H1 (cell line): ENCODE results near the gene APOL6. TPM values are rescaled to one million over a fixed set of nuclear protein-coding genes. Genes with fewer than 3 reads are reported as not detected.

Experiments used
- CTCF ChIA-PET: fragments of 300-600 bp; sonication (Branson Sonifier 250); formaldehyde crosslinking; loops from one replicate; lab custom pipeline; 2021; ENCODE audit not compliant: partially characterized antibody; lab: Charles Lee
- POLR2A ChIA-PET: fragments of 300-600 bp; sonication (Branson Sonifier 250); formaldehyde crosslinking; loops from one replicate; lab custom pipeline; 2021; ENCODE audit warnings: inconsistent platforms; ENCODE audit not compliant: partially characterized antibody; lab: Charles Lee
- DNase-seq, 2 experiments: peaks; one replicate each; pipeline versions ENCODE4 v3.0.0 to v3.0.0-alpha.2; 2010 to 2022; ENCODE audit warnings: low spot score in 2 of 2, low read depth in 1 of 2, mixed read lengths in 1 of 2
- FAIRE-seq: peaks from 2 replicates; lab custom pipeline; 2011; peaks lifted over from hg19 to GRCh38; lab: Jason Lieb, UNC
- H2AFZ ChIP-seq: 2 replicates; pipeline ENCODE4 v1.8.1; 2012; ENCODE audit warnings: low read length, inconsistent platforms
- H2AK5ac ChIP-seq: 2 replicates; pipeline ENCODE4 v1.6.1; 2013; ENCODE audit warnings: low read depth, low read length
- H2BK120ac ChIP-seq: replicated peaks from 2 replicates; pipeline ENCODE3; 2013; ENCODE audit warnings: low read depth, low read length, inconsistent platforms
- H2BK12ac ChIP-seq: 2 replicates; pipeline ENCODE4 v1.6.1; 2013; ENCODE audit warnings: low read depth, low read length
- H2BK15ac ChIP-seq: 2 replicates; pipeline ENCODE4 v1.6.1; 2013; ENCODE audit warnings: low read length
- H2BK20ac ChIP-seq: 2 replicates; pipeline ENCODE4 v1.6.1; 2013; ENCODE audit warnings: low read length
- H2BK5ac ChIP-seq: 2 replicates; pipeline ENCODE4 v1.6.1; 2013; ENCODE audit warnings: low read depth, low read length
- H3K14ac ChIP-seq: 2 replicates; pipeline ENCODE4 v1.6.1; 2013; ENCODE audit warnings: inconsistent platforms; ENCODE audit not compliant: insufficient read length
- H3K18ac ChIP-seq: 2 replicates; pipeline ENCODE4 v1.6.1; 2013; ENCODE audit warnings: low read length; ENCODE audit errors: extremely low read depth
- H3K23ac ChIP-seq: 2 replicates; pipeline ENCODE4 v1.6.1; 2013; ENCODE audit warnings: inconsistent platforms; ENCODE audit not compliant: insufficient read length
- H3K23me2 ChIP-seq: 2 replicates; pipeline ENCODE4 v1.6.1; 2013; ENCODE audit warnings: low read depth, low read length
- H3K27ac ChIP-seq: 2 replicates; pipeline ENCODE4 v1.6.1; 2011; ENCODE audit warnings: low read depth, low read length, inconsistent platforms
- H3K27me3 ChIP-seq, 4 experiments: replicated peaks in 1 of 4; 1 replicate in 1 of 4; 2 replicates in 3 of 4; pipeline versions ENCODE4 v1.6.1 to v1.8.1; 2011 to 2013; ENCODE audit warnings: low read length in 3 of 4, mild to moderate bottlenecking in 3 of 4, inconsistent platforms in 2 of 4, mixed read lengths in 2 of 4, moderate library complexity in 1 of 4; ENCODE audit not compliant: control insufficient read depth in 3 of 4, insufficient read depth in 3 of 4; ENCODE audit errors: extremely low read depth in 1 of 4
- H3K36me3 ChIP-seq, 4 experiments: 2 replicates each; pipeline versions ENCODE4 v1.6.1 to v1.8.1; 2011 to 2013; ENCODE audit warnings: mild to moderate bottlenecking in 4 of 4, low read length in 3 of 4, moderate library complexity in 2 of 4, control low read depth in 1 of 4, inconsistent platforms in 1 of 4; ENCODE audit not compliant: insufficient read depth in 4 of 4, control insufficient read depth in 2 of 4
- H3K4ac ChIP-seq: replicated peaks from 2 replicates; pipeline ENCODE3; 2013; ENCODE audit warnings: low read length, low read depth, mixed read lengths, inconsistent platforms; ENCODE audit not compliant: insufficient read length
- H3K4me1 ChIP-seq, 4 experiments: replicated peaks in 1 of 4; 1 replicate in 1 of 4; 2 replicates in 3 of 4; pipeline versions ENCODE4 v1.6.1 to v1.8.1; 2011 to 2013; ENCODE audit warnings: low read length in 3 of 4, inconsistent platforms in 2 of 4, mixed read lengths in 1 of 4; ENCODE audit not compliant: insufficient read depth in 4 of 4, control insufficient read depth in 3 of 4
- H3K4me2 ChIP-seq, 2 experiments: 2 replicates each; pipeline versions ENCODE4 v1.6.1 to v1.8.1; 2011 to 2013; ENCODE audit warnings: low read depth in 2 of 2, low read length in 2 of 2, control low read depth in 1 of 2, inconsistent platforms in 1 of 2, mild to moderate bottlenecking in 1 of 2; ENCODE audit not compliant: insufficient read depth in 1 of 2
- H3K4me3 ChIP-seq, 4 experiments: fragments of 200-600, 300-600 bp in 1 of 4; sonication (generic), shearing (Covaris generic), sonication (Bioruptor Twin) in 1 of 4; 2 replicates each; pipeline versions ENCODE4 v1.5.1 to v1.8.1; 2011 to 2016; ENCODE audit warnings: low read length in 4 of 4, low read depth in 3 of 4, control low read depth in 2 of 4, inconsistent platforms in 2 of 4, mild to moderate bottlenecking in 2 of 4, mixed read lengths in 1 of 4, moderate library complexity in 1 of 4; ENCODE audit not compliant: insufficient read depth in 2 of 4; ENCODE audit errors: extremely low read depth in 1 of 4
- H3K56ac ChIP-seq: replicated peaks from 2 replicates; pipeline ENCODE3; 2013; ENCODE audit warnings: low read depth, mild to moderate bottlenecking, mixed read lengths, low read length, inconsistent platforms; ENCODE audit not compliant: insufficient read length
- H3K79me1 ChIP-seq: 2 replicates; pipeline ENCODE4 v1.6.1; 2013; ENCODE audit warnings: low read depth, low read length, control low read depth
- H3K79me2 ChIP-seq, 2 experiments: 2 replicates each; pipeline versions ENCODE4 v1.6.1 to v1.8.1; 2012 to 2013; ENCODE audit warnings: low read length in 2 of 2, mild to moderate bottlenecking in 2 of 2, inconsistent platforms in 1 of 2; ENCODE audit not compliant: insufficient read depth in 2 of 2, control insufficient read depth in 1 of 2
- H3K9ac ChIP-seq, 4 experiments: replicated peaks in 1 of 4; 1 replicate in 1 of 4; 2 replicates in 3 of 4; pipeline versions ENCODE4 v1.6.1 to v1.8.1; 2011 to 2013; ENCODE audit warnings: low read depth in 3 of 4, low read length in 3 of 4, control low read depth in 2 of 4, mild to moderate bottlenecking in 2 of 4, moderate library complexity in 2 of 4, inconsistent platforms in 1 of 4; ENCODE audit errors: extremely low read depth in 1 of 4
- H3K9me3 ChIP-seq, 2 experiments: 2 replicates each; pipeline versions ENCODE4 v1.6.1 to v1.8.1; 2012 to 2013; ENCODE audit warnings: mild to moderate bottlenecking in 2 of 2, moderate library complexity in 2 of 2, control low read depth in 1 of 2, inconsistent platforms in 1 of 2, low read depth in 1 of 2, low read length in 1 of 2, mixed read lengths in 1 of 2; ENCODE audit not compliant: insufficient read depth in 2 of 2
- H4K20me1 ChIP-seq, 2 experiments: replicated peaks in 1 of 2; 2 replicates each; pipeline versions ENCODE3 to v1.8.1; 2011 to 2013; ENCODE audit warnings: inconsistent platforms in 2 of 2, low read length in 2 of 2, mild to moderate bottlenecking in 1 of 2; ENCODE audit not compliant: insufficient read depth in 2 of 2, control insufficient read depth in 1 of 2
- H4K5ac ChIP-seq: 2 replicates; pipeline ENCODE4 v1.6.1; 2013; ENCODE audit warnings: low read length, low read depth, mixed read lengths, inconsistent platforms; ENCODE audit not compliant: insufficient read length
- H4K8ac ChIP-seq: 2 replicates; pipeline ENCODE4 v1.8.0; 2013; ENCODE audit warnings: mild to moderate bottlenecking, moderate library complexity, low read length, inconsistent platforms; ENCODE audit not compliant: insufficient read depth; ENCODE audit errors: extremely low read depth
- H4K91ac ChIP-seq: replicated peaks from 2 replicates; pipeline ENCODE3; 2013; ENCODE audit warnings: low read length, mixed read lengths, inconsistent platforms; ENCODE audit not compliant: insufficient read length
- BCL11A ChIP-seq, 2 experiments: IDR thresholded peaks; one replicate each; pipeline ENCODE4 v1.6.1; 2011; ENCODE audit warnings: low read depth in 2 of 2, low read length in 2 of 2, mild to moderate bottlenecking in 2 of 2
- CEBPB ChIP-seq: IDR thresholded peaks from 2 replicates; pipeline ENCODE4 v1.6.1; 2012; ENCODE audit warnings: low read depth, low read length
- CTBP2 ChIP-seq: IDR thresholded peaks from 2 replicates; pipeline ENCODE4 v1.7.0; 2011; ENCODE audit warnings: borderline replicate concordance, mild to moderate bottlenecking, moderate library complexity, mixed read lengths, low read length; ENCODE audit not compliant: insufficient read depth, insufficient read length
- EP300 ChIP-seq, 2 experiments: IDR thresholded peaks; 1 replicate in 1 of 2; 2 replicates in 1 of 2; pipeline ENCODE4 v1.6.1; 2011 to 2012; ENCODE audit warnings: low read depth in 2 of 2, low read length in 2 of 2, mild to moderate bottlenecking in 2 of 2, borderline replicate concordance in 1 of 2, inconsistent platforms in 1 of 2, moderate library complexity in 1 of 2
- KDM1A ChIP-seq: fragments of 200-600, 300-600 bp; sonication (generic); IDR thresholded peaks from 2 replicates; pipeline ENCODE4 v1.7.1; 2016; ENCODE audit warnings: mild to moderate bottlenecking, low read length, borderline replicate concordance
- KDM5A ChIP-seq: fragments of 200-600 bp; IDR thresholded peaks from 2 replicates; pipeline ENCODE4 v1.7.1; 2012; ENCODE audit warnings: mild to moderate bottlenecking, low read length, inconsistent platforms, mixed read lengths
- PHF8 ChIP-seq: fragments of 200-600 bp; sonication (generic); conservative IDR thresholded peaks from 2 replicates; pipeline ENCODE4 v1.7.1; 2012; ENCODE audit warnings: low read depth, mild to moderate bottlenecking, inconsistent platforms, low read length, moderate library complexity
- POLR2AphosphoS5 ChIP-seq: IDR thresholded peaks from 2 replicates; pipeline ENCODE4 v1.6.1; 2011; ENCODE audit warnings: low read depth, low read length
- POU5F1 ChIP-seq: IDR thresholded peaks from 2 replicates; pipeline ENCODE4 v1.6.1; 2011; ENCODE audit warnings: low read depth, mild to moderate bottlenecking, low read length, moderate library complexity
- RAD21 ChIP-seq, 2 experiments: IDR thresholded peaks in 1 of 2; conservative IDR thresholded peaks in 1 of 2; 2 replicates each; pipeline ENCODE4 v1.6.1; 2011; ENCODE audit warnings: low read depth in 2 of 2, low read length in 2 of 2, improper control_type of control experiment in 1 of 2, inconsistent platforms in 1 of 2, mild to moderate bottlenecking in 1 of 2, moderate library complexity in 1 of 2
- SP4 ChIP-seq: IDR thresholded peaks from 2 replicates; pipeline ENCODE4 v1.6.1; 2012; ENCODE audit warnings: low read length, inconsistent platforms
- TEAD4 ChIP-seq: IDR thresholded peaks from 2 replicates; pipeline ENCODE4 v1.6.1; 2012; ENCODE audit warnings: low read depth, low read length, inconsistent platforms, mixed read lengths
- WGBS, 2 experiments: shearing (Covaris generic) in 1 of 2; methylation state at CpG; one replicate each; pipeline versions ENCODE4 v1.1.6 to v1.1.7; 2013 to 2015; ENCODE audit warnings: low lambda C conversion rate in 2 of 2, mixed read lengths in 2 of 2, inconsistent platforms in 1 of 2, low coverage in 1 of 2, missing lambda C conversion rate in 1 of 2; ENCODE audit not compliant: insufficient replicate concordance in 2 of 2, insufficient coverage in 1 of 2, insufficient read length in 1 of 2; ENCODE audit errors: extremely low coverage in 1 of 2, missing lambda C conversion rate in 1 of 2; 5-methylcytosine and 5-hydroxymethylcytosine counted together
- polyA plus RNA-seq, 7 experiments: library from polyadenylated mRNA; depleted of rRNA in 3 of 7; stranded (reverse) in 5 of 7; unstranded in 2 of 7; fragments of >200 nt in 5 of 7; fragments of 200-250 nt in 2 of 7; gene quantifications; 1 replicate in 5 of 7; 2 replicates in 1 of 7; 4 replicates in 1 of 7; pipeline versions ENCODE4 v1.2.1 to v1.2.3, GENCODE V29; 2011 to 2013; ENCODE audit warnings: missing spikeins in 2 of 7, mixed read lengths in 2 of 7
- total RNA-seq: library from RNA; stranded (reverse); fragmentation: NEBNext Ultra II Directional; extraction: Animal tissue kit (Norgen Biotek cat#: 25700); gene quantifications from 2 replicates; pipeline ENCODE4 v1.2.1, GENCODE V29; 2021
- TF ChIP-seq, protein P1 (sequence below): IDR thresholded peaks from 2 replicates; pipeline ENCODE4 v1.6.1; 2012; ENCODE audit warnings: inconsistent platforms

Gene APOL6
- total and polyA plus RNA-seq, 2 of the 8 experiments (the other 6 are each of a cell fraction or from before 2014, with no cell fraction given), result 0.06 to 0.13 TPM

DNA sequence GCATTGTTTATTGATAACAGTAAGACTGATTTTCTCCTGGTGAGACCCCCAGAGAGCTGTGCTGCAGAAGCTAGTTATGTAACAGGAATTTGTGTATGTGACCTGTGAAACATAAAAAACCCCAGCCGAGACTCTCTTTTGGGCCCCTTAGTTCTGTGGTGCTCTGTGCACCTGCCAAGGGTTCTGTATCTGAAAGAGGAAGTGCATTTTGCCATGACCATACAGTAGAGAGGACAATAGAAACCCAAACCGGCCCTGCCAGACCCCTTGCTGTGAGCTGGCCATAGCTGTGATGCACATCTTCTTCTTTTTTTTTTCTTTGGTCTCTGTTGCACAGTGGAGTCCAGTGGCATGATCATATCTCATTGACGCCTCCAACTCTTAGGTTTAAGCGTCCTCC lies 38.1 kb downstream of the APOL6 start:
- Histone ChIP-seq H2BK120ac (no peak overlapping the region), H3K9ac (no peak overlapping the region)
- POLR2A ChIA-PET, result no interaction called here
- TF ChIP-seq BCL11A (IDR thresholded peaks at IDR 0.05; ENCODE audit: low read depth in 2 of 2, low read length in 2 of 2) (no peak), SP4 (no peak), CTBP2 (no peak), KDM5A (no peak), EP300 (IDR thresholded peaks at IDR 0.05; ENCODE audit: borderline replicate concordance in 1 of 2, low read depth in 2 of 2, low read length in 2 of 2) (no peak), POLR2AphosphoS5 (no peak), PHF8 (no peak), TEAD4 (no peak), POU5F1 (no peak), CEBPB (no peak), KDM1A (no peak), RAD21 (IDR thresholded peaks at IDR 0.05 in 1 of 2, conservative IDR thresholded peaks at IDR 0.05 in 1 of 2; ENCODE audit: low read depth in 2 of 2, low read length in 2 of 2) (no peak)
- TF ChIP-seq, protein P1, sequence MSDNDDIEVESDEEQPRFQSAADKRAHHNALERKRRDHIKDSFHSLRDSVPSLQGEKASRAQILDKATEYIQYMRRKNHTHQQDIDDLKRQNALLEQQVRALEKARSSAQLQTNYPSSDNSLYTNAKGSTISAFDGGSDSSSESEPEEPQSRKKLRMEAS, result no peak

More for the DNA sequence above, 38.1 kb downstream of the APOL6 start:
- FAIRE-seq (no peak), DNase-seq (no peak)
- Histone ChIP-seq H4K91ac (no peak overlapping the region), H3K56ac (no peak overlapping the region), H2AFZ (no peak overlapping the region), H3K23ac (no peak overlapping the region), H3K27me3 (no peaks in the 10 kb centered on the region), H2AK5ac (no peak overlapping the region), H3K4ac (no peak overlapping the region), H4K20me1 (no peaks in the 10 kb centered on the region), H3K14ac (no peak overlapping the region), H2BK12ac (no peak overlapping the region), H3K27ac (no peak overlapping the region), H3K79me1 (no peaks in the 10 kb centered on the region), H2BK15ac (no peak overlapping the region), H3K79me2 (no peaks in the 10 kb centered on the region), H2BK5ac (no peak overlapping the region), H3K4me2 (no peak overlapping the region), H3K36me3 (no peaks in the 10 kb centered on the region), H3K4me1 (no peaks in the 10 kb centered on the region), H3K4me3 (no peak overlapping the region), H4K5ac (no peak overlapping the region), H4K8ac (no peak overlapping the region), H3K18ac (no peak overlapping the region), H2BK20ac (no peak overlapping the region), H3K23me2 (peaks cover 2% of the 10 kb centered on the region; the same call in 1 of the 2 replicates), H3K9me3 (no peaks in the 10 kb centered on the region)
- 75% methylated on average over 4 of the region's 4 CpGs; no CpG with 5 or more reads in 1 of the 2 experiments for WGBS, 2 experiments
- CTCF ChIA-PET, result interaction anchor here (0.6 to 3.6 kb wide), 9 partner anchors 22 to 438 kb away, joined by 3 to 25 read pairs (median 5); partner anchors contain the start of gene APOL6
